ENCODE data around the gene FAM107B. TPM values are rescaled to one million over a fixed set of nuclear protein-coding genes. Genes with fewer than 3 reads are reported as not detected.

The FAM107B gene
- total RNA-seq, 6 experiments from 2014 or later, result 58.6 to 116 (median 68.7) TPM

- intact Hi-C loops (cut with DNase I), result no loop called here
- H3K27ac ChIP-seq, result peak overlapping the region in 1 of 3 donors; percentile 97
- no peak for TF ChIP-seq CTCF (IDR thresholded peaks at IDR 0.05)
- TF ChIP-seq POLR2A (IDR thresholded peaks at IDR 0.05), result no peak
- peaks cover 0 to 52% (median 14%) of the 10 kb centered on the region in 4 donors for H3K4me1 ChIP-seq
- 83% methylated on average over 7 of the region's 7 CpGs for WGBS (ENCODE audit: insufficient coverage, low coverage, low lambda C conversion rate, missing lambda C conversion rate)
- H3K36me3 ChIP-seq, result no peaks in the 10 kb centered on the region
- no peaks in the 10 kb centered on the region for H3K27me3 ChIP-seq
- ATAC-seq (no peak), DNase-seq (no peak)
- no peaks in the 10 kb centered on the region for H3K9me3 ChIP-seq
- H3K4me3 ChIP-seq, result no peak overlapping the region
Observed at GRCh38 chr10:14581553-14582321, 193.0 kb downstream of the FAM107B start.

GRCh38 chr10:14580671-14581332, 193.9 kb downstream of the FAM107B start:
- H3K4me3 ChIP-seq, result no peak overlapping the region
- TF ChIP-seq POLR2A (IDR thresholded peaks at IDR 0.05) (no peak), CTCF (IDR thresholded peaks at IDR 0.05) (no peak)
- peak overlapping the region in 2 of 3 donors; percentile 96 to 97 for H3K27ac ChIP-seq
- intact Hi-C loops (cut with DNase I), result no loop called here
- no peak for ATAC-seq
- no peaks in the 10 kb centered on the region for H3K9me3 ChIP-seq
- no peaks in the 10 kb centered on the region for H3K36me3 ChIP-seq
- DNase-seq, result no peak
- 83% methylated on average over 13 of the region's 13 CpGs for WGBS (ENCODE audit: insufficient coverage, low coverage, low lambda C conversion rate, missing lambda C conversion rate)
- no peaks in the 10 kb centered on the region for H3K27me3 ChIP-seq
- peaks cover 0 to 45% (median 14%) of the 10 kb centered on the region in 4 donors for H3K4me1 ChIP-seq

- ATAC-seq, result peak; percentile 68 to 84 (median 74)
- TF ChIP-seq POLR2A (IDR thresholded peaks at IDR 0.05), result no peak
- TF ChIP-seq CTCF (IDR thresholded peaks at IDR 0.05), result peak in 1 of 4 donors; percentile 4
- 27% methylated on average over 1 of the region's 1 CpG for WGBS (ENCODE audit: insufficient coverage, low coverage, low lambda C conversion rate, missing lambda C conversion rate)
- intact Hi-C loops (cut with DNase I), result no loop called here
- peaks cover 0 to 39% (median 11%) of the 10 kb centered on the region in 4 donors for H3K4me1 ChIP-seq
- H3K9me3 ChIP-seq, result no peaks in the 10 kb centered on the region
- DNase-seq, result no peak
- peak overlapping the region in 1 of 3 donors; percentile 16 for H3K4me3 ChIP-seq
- peak overlapping the region; percentile 77 to 97 (median 96) for H3K27ac ChIP-seq
- no peaks in the 10 kb centered on the region for H3K36me3 ChIP-seq
- H3K27me3 ChIP-seq, result no peaks in the 10 kb centered on the region
Observed at GRCh38 chr10:14579405-14579804, 195.3 kb downstream of the FAM107B start.

GRCh38 chr10:14578060-14578952, 196.4 kb downstream of the FAM107B start:
- H3K27ac ChIP-seq, result peak overlapping the region; percentile 77 to 97 (median 96)

More at GRCh38 chr10:14578060-14578952, 196.4 kb downstream of the FAM107B start:
- WGBS (ENCODE audit: insufficient coverage, low coverage, low lambda C conversion rate, missing lambda C conversion rate), result 20% methylated on average over 15 of the region's 18 CpGs
- Histone ChIP-seq H3K9me3 (no peaks in the 10 kb centered on the region), H3K27me3 (no peaks in the 10 kb centered on the region), H3K36me3 (no peaks in the 10 kb centered on the region), H3K4me1 (peaks cover 0 to 48% (median 11%) of the 10 kb centered on the region in 4 donors), H3K4me3 (peak overlapping the region in 2 of 3 donors; percentile 14 to 16)
- TF ChIP-seq POLR2A (IDR thresholded peaks at IDR 0.05) (peak; percentile 26), CTCF (IDR thresholded peaks at IDR 0.05) (no peak)
- ATAC-seq (peak; percentile 59 to 77 (median 70)), DNase-seq (no peak)
- intact Hi-C loops (cut with DNase I), result no loop called here

All from right lobe of liver (tissue), 6 donors.